Natural killer cell (primary cell): ENCODE measurements around the gene FGD6. TPM values are rescaled to one million over a fixed set of nuclear protein-coding genes. Genes with fewer than 3 reads are reported as not detected.

Source experiments
- ATAC-seq, 3 donors: fragments of 150-1000 bp in 2 of 3; fragments of 200-7000 bp in 1 of 3; cut with Tn5 transposase; 1 replicate in 1 of 3; 2 replicates in 2 of 3; pipeline ENCODE4 v1.10.0; 2021; ENCODE audit warnings: mild to moderate bottlenecking in 2 of 3, moderate library complexity in 2 of 3
- DNase-seq, 2 donors: peaks; one replicate each; pipeline versions ENCODE4 v3.0.0 to v3.0.0-alpha.2; 2013 to 2021; ENCODE audit warnings: mixed read lengths in 1 of 2
- H3K27ac ChIP-seq: one replicate; pipeline ENCODE4 v1.5.1; 2013; ENCODE audit warnings: mild to moderate bottlenecking, low read length
- H3K27me3 ChIP-seq: one replicate; pipeline ENCODE4 v1.6.1; 2013; ENCODE audit warnings: low read length; ENCODE audit not compliant: control insufficient read depth, insufficient read depth
- H3K36me3 ChIP-seq: one replicate; pipeline ENCODE4 v1.6.1; 2013; ENCODE audit warnings: low read length; ENCODE audit not compliant: control insufficient read depth, insufficient read depth
- H3K4me1 ChIP-seq: one replicate; pipeline ENCODE4 v1.6.1; 2013; ENCODE audit warnings: low read length; ENCODE audit not compliant: control insufficient read depth, insufficient read depth
- H3K4me3 ChIP-seq: one replicate; pipeline ENCODE4 v1.5.1; 2013; ENCODE audit warnings: low read length
- H3K9me3 ChIP-seq: one replicate; pipeline ENCODE4 v1.6.1; 2013; ENCODE audit warnings: low read length; ENCODE audit not compliant: control insufficient read depth, insufficient read depth
- H3K27ac Mint-ChIP-seq, 2 donors: one replicate each; pipeline ENCODE4 v1.8.0; 2022; ENCODE audit warnings: mild to moderate bottlenecking in 2 of 2, mixed read lengths in 2 of 2, moderate library complexity in 1 of 2
- H3K27me3 Mint-ChIP-seq, 2 donors: one replicate each; pipeline ENCODE4 v1.8.0; 2022; ENCODE audit warnings: low read depth in 2 of 2, mixed read lengths in 2 of 2
- H3K36me3 Mint-ChIP-seq: one replicate; pipeline ENCODE4 v1.8.0; 2022; ENCODE audit warnings: mixed read lengths
- H3K4me1 Mint-ChIP-seq, 2 donors: one replicate each; pipeline ENCODE4 v1.8.0; 2022; ENCODE audit warnings: mixed read lengths in 2 of 2
- H3K4me3 Mint-ChIP-seq: one replicate; pipeline ENCODE4 v1.8.0; 2022; ENCODE audit warnings: mild to moderate bottlenecking, moderate library complexity, mixed read lengths
- H3K9me3 Mint-ChIP-seq, 2 donors: one replicate each; pipeline ENCODE4 v1.8.0; 2022; ENCODE audit warnings: mixed read lengths in 2 of 2
- CTCF ChIP-seq: fragments of 200-600 bp; IDR thresholded peaks from one replicate; pipeline ENCODE4 v1.8.0; 2022; ENCODE audit warnings: antibody characterized with exemption
- WGBS: methylation state at CpG from one replicate; pipeline ENCODE4 v1.1.7; 2013; ENCODE audit warnings: missing lambda C conversion rate; ENCODE audit not compliant: insufficient coverage; 5-methylcytosine and 5-hydroxymethylcytosine counted together
- intact Hi-C: fragments of 100-400 bp; cut with micrococcal nuclease; formaldehyde crosslinking; loops from one replicate; pipeline ENCODE4 v1.14.2; 2022
- total RNA-seq, 4 donors: library from RNA; stranded (reverse); fragments of 120-200 nt in 1 of 4; gene quantifications; one replicate each; pipeline versions ENCODE4 v1.2.3 to v1.2.4, GENCODE V29; 2013 to 2022

The FGD6 gene
- total RNA-seq, 3 donors from 2014 or later (not counting 1 experiment from before 2014, with no cell fraction given) = 1.5 to 1.9 (median 1.9) TPM

DNA sequence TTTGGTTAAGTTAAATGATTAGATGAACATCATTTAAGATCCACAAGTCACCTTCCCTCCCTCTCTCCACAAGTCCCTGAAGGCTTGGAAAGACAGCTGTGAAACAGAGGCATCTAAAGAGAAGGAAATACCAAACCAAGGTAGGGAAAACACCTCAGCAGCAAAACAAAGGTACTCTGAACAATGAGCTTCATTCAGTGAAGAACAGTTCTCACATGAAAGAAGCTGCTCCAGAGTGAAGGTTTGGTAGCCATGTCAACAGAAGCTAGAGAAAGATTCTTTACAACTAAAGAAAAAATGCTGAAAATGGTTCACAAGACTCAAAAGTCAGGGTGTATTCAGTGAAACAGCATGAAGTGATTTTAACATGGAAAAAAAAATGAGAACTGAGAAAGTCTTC, 69.4 kb downstream of the FGD6 start:
- no peak for ATAC-seq

GRCh38 chr12:95146769-95147168, 70.5 kb downstream of the FGD6 start:
- TF ChIP-seq CTCF = no peak
- Histone ChIP-seq H3K27ac (no peak overlapping the region), H3K9me3 (no peaks in the 10 kb centered on the region), H3K4me1 (no peaks in the 10 kb centered on the region), H3K27me3 (no peaks in the 10 kb centered on the region), H3K4me3 (no peak overlapping the region), H3K36me3 (no peaks in the 10 kb centered on the region)
- intact Hi-C loops = no loop called here
- ATAC-seq (no peak), DNase-seq (no peak)
- Mint-ChIP-seq H3K4me1 (no peaks in the 10 kb centered on the region), H3K4me3 (no peak overlapping the region), H3K27ac (no peak overlapping the region), H3K9me3 (no peaks in the 10 kb centered on the region), H3K36me3 (no peaks in the 10 kb centered on the region), H3K27me3 (no peaks in the 10 kb centered on the region)
- WGBS = 79% methylated on average over 1 of the region's 1 CpG

More for the DNA sequence above, 69.4 kb downstream of the FGD6 start:
- Histone ChIP-seq H3K36me3 (no peaks in the 10 kb centered on the region), H3K9me3 (no peaks in the 10 kb centered on the region), H3K4me3 (no peak overlapping the region), H3K4me1 (no peaks in the 10 kb centered on the region), H3K27ac (no peak overlapping the region), H3K27me3 (no peaks in the 10 kb centered on the region)
- Mint-ChIP-seq H3K4me1 (no peaks in the 10 kb centered on the region), H3K4me3 (no peak overlapping the region), H3K27me3 (no peaks in the 10 kb centered on the region), H3K9me3 (no peaks in the 10 kb centered on the region), H3K27ac (no peak overlapping the region), H3K36me3 (no peaks in the 10 kb centered on the region)
- intact Hi-C loops = no loop called here
- DNase-seq = no peak
- no peak for TF ChIP-seq CTCF

GRCh38 chr12:95143621-95144205, 73.6 kb downstream of the FGD6 start:
- TF ChIP-seq CTCF = no peak
- Mint-ChIP-seq H3K36me3 (no peaks in the 10 kb centered on the region), H3K27me3 (no peaks in the 10 kb centered on the region), H3K9me3 (no peaks in the 10 kb centered on the region), H3K4me1 (no peaks in the 10 kb centered on the region), H3K27ac (no peak overlapping the region), H3K4me3 (no peak overlapping the region)
- 91% methylated on average over 3 of the region's 3 CpGs for WGBS
- no peaks in the 10 kb centered on the region for H3K36me3 ChIP-seq
- ATAC-seq (no peak), DNase-seq (no peak)
- intact Hi-C loops = no loop called here
- no peaks in the 10 kb centered on the region for H3K27me3 ChIP-seq
- no peak overlapping the region for H3K27ac ChIP-seq
- no peaks in the 10 kb centered on the region for H3K4me1 ChIP-seq
- no peaks in the 10 kb centered on the region for H3K9me3 ChIP-seq
- no peak overlapping the region for H3K4me3 ChIP-seq

GRCh38 chr12:95142431-95143151, 74.7 kb downstream of the FGD6 start:
- H3K27ac ChIP-seq = no peak overlapping the region
- no peak overlapping the region for H3K4me3 ChIP-seq
- no peak overlapping the region for H3K4me3 Mint-ChIP-seq
- no peak for TF ChIP-seq CTCF
- no peaks in the 10 kb centered on the region for H3K4me1 ChIP-seq
- no peaks in the 10 kb centered on the region for H3K9me3 ChIP-seq
- H3K36me3 Mint-ChIP-seq = no peaks in the 10 kb centered on the region
- H3K9me3 Mint-ChIP-seq = no peaks in the 10 kb centered on the region
- 90% methylated on average over 1 of the region's 2 CpGs for WGBS
- H3K27me3 Mint-ChIP-seq = no peaks in the 10 kb centered on the region
- no peaks in the 10 kb centered on the region for H3K27me3 ChIP-seq
- DNase-seq (no peak), ATAC-seq (no peak)
- H3K4me1 Mint-ChIP-seq = no peaks in the 10 kb centered on the region
- H3K36me3 ChIP-seq = no peaks in the 10 kb centered on the region
- H3K27ac Mint-ChIP-seq = no peak overlapping the region
- intact Hi-C loops = no loop called here
